KMS-11 (cell line): ENCODE data around the gene PPP1R14B.

Experiments used
- H2AFZ ChIP-seq: fragments of 200-600 bp; sonication (generic); 2 replicates; pipeline ENCODE4 v1.6.1; 2016; ENCODE audit warnings: antibody characterized with exemption, mixed run types, low read depth
- H3K27ac ChIP-seq: fragments of 200-600 bp; sonication (generic); 2 replicates; pipeline ENCODE4 v1.6.1; 2016; ENCODE audit warnings: mild to moderate bottlenecking, mixed run types
- H3K27me3 ChIP-seq: fragments of 200-600 bp; sonication (generic); 2 replicates; pipeline ENCODE4 v1.6.1; 2017; ENCODE audit warnings: mild to moderate bottlenecking, low read depth, mixed run types, moderate library complexity; ENCODE audit not compliant: insufficient read depth
- H3K36me3 ChIP-seq: fragments of 200-600 bp; sonication (generic); 2 replicates; pipeline ENCODE4 v1.6.1; 2017; ENCODE audit warnings: mild to moderate bottlenecking, mixed run types; ENCODE audit not compliant: insufficient read depth
- H3K4me1 ChIP-seq: fragments of 200-600 bp; sonication (generic); 2 replicates; pipeline ENCODE4 v1.6.1; 2016; ENCODE audit warnings: mild to moderate bottlenecking, low read depth, mixed run types; ENCODE audit not compliant: poor library complexity, severe bottlenecking
- H3K4me2 ChIP-seq: fragments of 200-600 bp; sonication (generic); 2 replicates; pipeline ENCODE4 v1.7.0; 2016; ENCODE audit warnings: mild to moderate bottlenecking, mixed run types
- H3K4me3 ChIP-seq: fragments of 200-600 bp; sonication (generic); IDR thresholded peaks from 2 replicates; pipeline ENCODE4 v1.6.1; 2017; ENCODE audit warnings: low read depth, low read length, mixed read lengths; ENCODE audit not compliant: insufficient read depth
- H3K79me2 ChIP-seq: fragments of 200-600 bp; sonication (generic); 2 replicates; pipeline ENCODE4 v1.6.1; 2016; ENCODE audit warnings: low read depth, mixed run types; ENCODE audit not compliant: insufficient read depth
- H3K9ac ChIP-seq: fragments of 200-600 bp; sonication (generic); 2 replicates; pipeline ENCODE4 v1.6.1; 2016; ENCODE audit warnings: mild to moderate bottlenecking, mixed run types
- H4K20me1 ChIP-seq: fragments of 200-600 bp; sonication (generic); 2 replicates; pipeline ENCODE4 v1.6.1; 2016; ENCODE audit warnings: mild to moderate bottlenecking, mixed run types; ENCODE audit not compliant: insufficient read depth
- TF ChIP-seq, protein P1 (sequence below): fragments of 200-600 bp; sonication (generic); conservative IDR thresholded peaks from 2 replicates; pipeline ENCODE4 v1.6.1; 2017; ENCODE audit warnings: low read depth, mild to moderate bottlenecking, antibody characterized with exemption, low read length, moderate library complexity, mixed read lengths

PPP1R14B gene

DNA sequence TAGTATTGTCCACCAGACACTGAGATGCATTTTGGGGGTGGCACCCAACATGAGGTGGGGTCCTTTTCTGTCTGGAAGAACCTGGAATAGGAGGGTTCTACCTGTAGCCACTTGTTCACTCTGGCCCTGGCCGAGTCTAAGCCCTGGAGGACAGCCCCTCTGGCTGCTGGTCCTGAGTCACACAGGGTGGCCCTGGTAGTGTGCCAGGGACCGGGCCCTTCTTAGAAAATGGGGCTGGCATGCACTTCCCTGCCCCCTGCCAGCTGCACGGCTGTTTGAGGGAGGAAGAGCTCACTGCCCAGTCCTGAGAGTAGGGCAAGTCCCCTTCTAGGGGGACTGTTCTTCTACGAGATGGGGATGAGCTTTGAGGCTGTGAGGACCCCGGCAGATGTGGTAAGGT lies 6.7 kb upstream of the PPP1R14B start:
- no peaks in the 10 kb centered on the region for H3K79me2 ChIP-seq
- no peaks in the 10 kb centered on the region for H4K20me1 ChIP-seq
- H3K4me2 ChIP-seq: no peak overlapping the region
- H3K36me3 ChIP-seq: no peaks in the 10 kb centered on the region
- no peaks in the 10 kb centered on the region for H3K27me3 ChIP-seq
- no peak overlapping the region for H3K27ac ChIP-seq
- no peak overlapping the region for H2AFZ ChIP-seq
- TF ChIP-seq, protein P1, sequence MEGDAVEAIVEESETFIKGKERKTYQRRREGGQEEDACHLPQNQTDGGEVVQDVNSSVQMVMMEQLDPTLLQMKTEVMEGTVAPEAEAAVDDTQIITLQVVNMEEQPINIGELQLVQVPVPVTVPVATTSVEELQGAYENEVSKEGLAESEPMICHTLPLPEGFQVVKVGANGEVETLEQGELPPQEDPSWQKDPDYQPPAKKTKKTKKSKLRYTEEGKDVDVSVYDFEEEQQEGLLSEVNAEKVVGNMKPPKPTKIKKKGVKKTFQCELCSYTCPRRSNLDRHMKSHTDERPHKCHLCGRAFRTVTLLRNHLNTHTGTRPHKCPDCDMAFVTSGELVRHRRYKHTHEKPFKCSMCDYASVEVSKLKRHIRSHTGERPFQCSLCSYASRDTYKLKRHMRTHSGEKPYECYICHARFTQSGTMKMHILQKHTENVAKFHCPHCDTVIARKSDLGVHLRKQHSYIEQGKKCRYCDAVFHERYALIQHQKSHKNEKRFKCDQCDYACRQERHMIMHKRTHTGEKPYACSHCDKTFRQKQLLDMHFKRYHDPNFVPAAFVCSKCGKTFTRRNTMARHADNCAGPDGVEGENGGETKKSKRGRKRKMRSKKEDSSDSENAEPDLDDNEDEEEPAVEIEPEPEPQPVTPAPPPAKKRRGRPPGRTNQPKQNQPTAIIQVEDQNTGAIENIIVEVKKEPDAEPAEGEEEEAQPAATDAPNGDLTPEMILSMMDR: no peak
- peaks cover 6% of the 10 kb centered on the region for H3K4me1 ChIP-seq
- no peak overlapping the region for H3K4me3 ChIP-seq
- H3K9ac ChIP-seq: no peak overlapping the region

DNA sequence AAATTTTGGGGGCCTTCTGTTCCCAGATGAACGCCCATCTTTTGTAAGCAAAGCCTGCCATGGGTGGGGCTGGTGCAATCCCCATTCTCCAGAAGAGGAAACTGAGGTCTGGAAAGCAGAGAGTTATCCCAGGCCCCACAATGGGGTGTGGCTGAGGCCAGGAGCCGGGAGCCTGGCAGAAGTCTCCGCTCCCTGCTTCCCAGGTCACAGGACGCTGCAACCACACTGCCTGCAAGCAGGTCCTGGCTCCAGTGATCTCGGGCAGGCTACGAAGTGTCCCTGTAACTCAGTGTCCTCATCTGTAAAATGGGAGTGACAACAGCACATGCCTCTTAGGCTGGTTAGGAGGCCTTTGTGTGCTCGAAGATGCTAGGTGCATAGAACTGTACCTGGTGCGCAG lies 6.3 kb upstream of the PPP1R14B start:
- no peak overlapping the region for H3K4me2 ChIP-seq
- H3K9ac ChIP-seq: no peak overlapping the region

DNA sequence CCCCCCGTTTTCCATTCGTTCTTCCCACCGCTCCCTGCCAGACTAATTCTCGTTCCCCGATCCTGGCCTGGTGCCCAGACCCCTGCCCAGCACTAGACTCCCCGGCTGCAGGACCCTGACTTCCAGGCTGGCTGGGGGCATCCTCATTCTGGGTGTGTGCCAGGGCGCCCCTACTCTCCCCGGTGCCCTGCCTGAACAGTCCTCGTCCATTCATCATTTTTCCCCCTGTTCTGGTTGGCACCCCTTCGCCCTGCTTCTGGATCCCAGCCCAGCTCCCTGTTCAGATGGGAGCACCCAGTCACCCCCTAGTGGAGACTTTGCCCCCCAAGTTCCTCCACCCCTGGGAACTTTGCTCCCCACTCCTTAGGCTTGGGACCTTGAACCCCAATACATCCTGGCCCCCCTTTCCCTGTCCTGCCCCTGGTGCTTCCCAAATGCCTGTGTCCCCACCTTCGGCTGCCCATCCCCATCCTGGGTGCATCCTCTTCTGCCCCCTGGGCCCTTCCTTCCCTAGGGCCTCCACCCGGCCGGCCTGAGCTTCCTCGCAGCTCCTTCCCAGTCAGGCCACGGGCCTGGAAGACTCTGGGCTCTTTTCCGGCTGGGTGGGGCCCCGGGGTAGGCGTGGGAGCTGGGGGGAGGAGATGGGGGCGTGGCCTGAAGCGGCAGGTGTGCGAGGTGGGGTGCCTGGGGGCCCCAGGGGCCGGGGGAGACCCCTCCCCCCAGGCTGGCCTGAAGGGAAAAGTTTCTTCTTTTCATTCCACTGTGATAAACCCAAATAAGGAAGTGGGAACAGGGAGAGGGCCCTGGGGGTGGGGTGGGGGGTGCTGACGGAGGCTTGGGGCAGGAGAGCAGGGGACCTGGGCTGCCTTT lies 5.5 kb upstream of the PPP1R14B start:
- TF ChIP-seq, protein P1: peak; percentile 49
- Histone ChIP-seq H3K79me2 (no peaks in the 10 kb centered on the region), H2AFZ (peak overlapping the region; percentile 85; the same call in 1 of the 2 replicates), H3K36me3 (no peaks in the 10 kb centered on the region), H3K4me2 (peak overlapping the region; percentile 72), H3K27ac (no peak overlapping the region), H3K4me3 (no peak overlapping the region), H3K9ac (peak overlapping the region; percentile 35; the same call in 1 of the 2 replicates), H3K4me1 (peaks cover 6% of the 10 kb centered on the region), H3K27me3 (no peaks in the 10 kb centered on the region), H4K20me1 (no peaks in the 10 kb centered on the region)

More for the DNA sequence above, 6.3 kb upstream of the PPP1R14B start:
- no peak overlapping the region for H3K4me3 ChIP-seq
- no peak overlapping the region for H2AFZ ChIP-seq
- no peaks in the 10 kb centered on the region for H3K36me3 ChIP-seq
- no peaks in the 10 kb centered on the region for H4K20me1 ChIP-seq
- H3K79me2 ChIP-seq: no peaks in the 10 kb centered on the region
- TF ChIP-seq, protein P1: no peak
- no peaks in the 10 kb centered on the region for H3K27me3 ChIP-seq
- H3K27ac ChIP-seq: no peak overlapping the region
- peaks cover 6% of the 10 kb centered on the region for H3K4me1 ChIP-seq

DNA sequence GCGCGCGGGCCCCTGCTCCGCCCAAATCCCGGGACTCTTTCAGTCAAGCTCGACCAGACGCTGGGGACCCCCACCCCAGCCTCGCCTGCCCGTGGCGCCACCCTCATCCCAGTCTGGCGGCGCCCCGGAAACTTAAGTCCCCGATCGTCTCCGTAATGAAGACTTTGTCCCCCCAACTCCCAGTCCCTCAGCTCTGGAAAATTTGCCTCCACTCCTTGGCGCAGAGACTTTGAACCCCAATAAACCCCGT lies 4.9 kb upstream of the PPP1R14B start:
- Histone ChIP-seq H3K27ac (no peak overlapping the region), H3K4me1 (peaks cover 6% of the 10 kb centered on the region), H2AFZ (peak overlapping the region; percentile 85)

More for the DNA sequence above, 4.9 kb upstream of the PPP1R14B start:
- Histone ChIP-seq H3K79me2 (no peaks in the 10 kb centered on the region), H3K27me3 (no peaks in the 10 kb centered on the region), H3K9ac (peak overlapping the region; percentile 35; the same call in 1 of the 2 replicates), H3K4me2 (peak overlapping the region; percentile 72), H3K36me3 (no peaks in the 10 kb centered on the region), H3K4me3 (no peak overlapping the region), H4K20me1 (no peaks in the 10 kb centered on the region)
- TF ChIP-seq, protein P1: no peak
